ENCODE measurements around the gene FUT9. TPM values are rescaled to one million over a fixed set of nuclear protein-coding genes. Genes with fewer than 3 reads are reported as not detected.

The FUT9 gene
- total and polyA plus RNA-seq, 2 donors, result 0.02 to 0.05 TPM

DNA sequence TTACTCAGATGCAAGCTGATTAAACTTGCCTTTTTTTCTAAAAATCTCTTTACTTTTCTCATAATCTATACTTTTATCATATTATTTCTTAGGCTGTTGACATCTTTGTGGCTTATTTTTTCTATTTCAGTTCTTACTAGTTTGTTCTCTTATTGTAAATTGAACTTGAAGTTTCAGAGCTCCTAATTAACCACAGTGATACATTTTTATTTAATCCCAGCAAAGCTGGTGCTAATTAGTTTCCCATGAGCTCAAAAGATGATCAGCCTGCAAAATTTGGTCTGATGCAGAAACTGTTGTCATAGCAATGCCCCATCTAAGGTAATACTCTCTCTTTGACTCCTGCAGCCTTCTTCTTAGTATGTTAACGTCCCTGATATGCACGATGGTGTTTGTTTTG is 170.3 kb downstream of the FUT9 start:
- H3K27ac ChIP-seq (ENCODE audit: low read depth in 1 of 2, low read length in 1 of 2), result no peak overlapping the region
- H3K4me1 ChIP-seq (ENCODE audit: control insufficient read depth in 2 of 2, insufficient read depth in 2 of 2, low read length in 2 of 2), result no peaks in the 10 kb centered on the region
- no peaks in the 10 kb centered on the region for H3K9me3 ChIP-seq (ENCODE audit: control insufficient read depth in 2 of 2, insufficient read depth in 1 of 2, low read length in 1 of 2)
- no peaks in the 10 kb centered on the region for H3K36me3 ChIP-seq (ENCODE audit: control insufficient read depth in 2 of 2, insufficient read depth in 2 of 2, low read length in 1 of 2)
- 80% methylated on average over 2 of the region's 2 CpGs for WGBS
- DNase-seq (ENCODE audit: low read depth in 6 of 9, low spot score in 9 of 9), result no peak
- H3K4me3 ChIP-seq (ENCODE audit: low read length in 2 of 2), result no peak overlapping the region
- no peaks in the 10 kb centered on the region for H3K27me3 ChIP-seq (ENCODE audit: control insufficient read depth in 2 of 2, insufficient read depth in 1 of 2, low read length in 1 of 2)

DNA sequence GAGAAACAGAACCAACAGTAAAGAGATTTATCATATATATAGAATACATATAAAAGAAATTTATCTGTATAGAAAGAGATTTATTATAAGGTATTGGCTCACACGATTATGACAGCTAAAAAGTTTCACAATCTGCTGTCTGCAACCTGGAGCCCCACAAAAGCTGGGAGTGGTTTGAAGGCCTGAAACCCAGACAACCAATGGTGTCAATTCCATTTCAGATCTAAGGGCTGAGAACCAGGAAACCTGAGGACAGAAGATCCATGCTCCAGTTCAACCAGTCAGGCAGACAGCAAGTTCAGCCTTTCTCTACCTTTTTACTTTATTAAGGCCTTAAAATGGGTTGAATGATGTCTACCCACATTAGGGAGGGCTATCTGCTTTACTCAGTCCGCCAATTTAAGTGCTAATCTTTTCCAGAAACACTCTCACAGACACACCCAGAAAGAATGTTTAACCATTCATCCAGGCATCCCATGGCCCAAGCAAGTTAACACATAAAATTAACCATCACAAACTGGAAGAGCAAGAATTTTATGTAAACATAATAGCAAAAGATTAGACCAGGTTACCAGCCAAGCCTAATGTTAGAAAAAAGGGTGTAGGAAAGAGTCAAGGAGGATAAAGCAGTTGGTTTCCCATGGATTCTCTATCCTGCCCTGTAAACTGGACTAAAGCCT is 170.9 kb downstream of the FUT9 start:
- H3K4me3 ChIP-seq (ENCODE audit: low read length in 2 of 2), result no peak overlapping the region
- no peak for DNase-seq (ENCODE audit: low read depth in 6 of 9, low spot score in 9 of 9)
- H3K9me3 ChIP-seq (ENCODE audit: control insufficient read depth in 2 of 2, insufficient read depth in 1 of 2, low read length in 1 of 2), result no peaks in the 10 kb centered on the region
- no peaks in the 10 kb centered on the region for H3K4me1 ChIP-seq (ENCODE audit: control insufficient read depth in 2 of 2, insufficient read depth in 2 of 2, low read length in 2 of 2)
- H3K27me3 ChIP-seq (ENCODE audit: control insufficient read depth in 2 of 2, insufficient read depth in 1 of 2, low read length in 1 of 2), result no peaks in the 10 kb centered on the region
- H3K27ac ChIP-seq (ENCODE audit: low read depth in 1 of 2, low read length in 1 of 2), result no peak overlapping the region
- WGBS, result 57% methylated on average over 2 of the region's 2 CpGs
- no peaks in the 10 kb centered on the region for H3K36me3 ChIP-seq (ENCODE audit: control insufficient read depth in 2 of 2, insufficient read depth in 2 of 2, low read length in 1 of 2)

DNA sequence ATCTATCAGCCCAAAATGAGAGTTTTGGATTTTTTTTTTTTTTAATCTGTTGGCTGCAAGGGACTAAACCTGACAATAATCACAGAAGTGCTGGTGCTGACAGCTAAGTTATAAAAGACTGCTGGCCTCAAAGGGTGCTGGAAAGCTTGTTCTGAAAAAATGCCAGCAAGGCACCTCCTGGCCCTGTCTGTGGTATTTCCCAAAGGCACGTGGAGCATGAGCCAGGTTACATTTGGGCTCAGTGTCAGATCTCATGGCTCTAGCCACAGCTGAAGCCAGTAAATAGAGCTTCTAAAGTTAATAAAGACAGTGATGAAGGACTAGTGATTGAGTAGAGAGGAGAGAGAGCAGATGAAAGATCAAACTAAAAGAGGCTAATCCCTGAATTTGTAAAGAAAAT is 178.9 kb downstream of the FUT9 start:
- H3K36me3 ChIP-seq (ENCODE audit: control insufficient read depth in 2 of 2, insufficient read depth in 2 of 2, low read length in 1 of 2), result no peaks in the 10 kb centered on the region
- H3K27ac ChIP-seq (ENCODE audit: low read depth in 1 of 2, low read length in 1 of 2), result no peak overlapping the region
- no peak for DNase-seq (ENCODE audit: low read depth in 6 of 9, low spot score in 9 of 9)
- H3K27me3 ChIP-seq (ENCODE audit: control insufficient read depth in 2 of 2, insufficient read depth in 1 of 2, low read length in 1 of 2), result no peaks in the 10 kb centered on the region
- H3K9me3 ChIP-seq (ENCODE audit: control insufficient read depth in 2 of 2, insufficient read depth in 1 of 2, low read length in 1 of 2), result no peaks in the 10 kb centered on the region
- H3K4me3 ChIP-seq (ENCODE audit: low read length in 2 of 2), result no peak overlapping the region
- no peaks in the 10 kb centered on the region for H3K4me1 ChIP-seq (ENCODE audit: control insufficient read depth in 2 of 2, insufficient read depth in 2 of 2, low read length in 2 of 2)
- 50% methylated on average over 1 of the region's 1 CpG for WGBS

DNA sequence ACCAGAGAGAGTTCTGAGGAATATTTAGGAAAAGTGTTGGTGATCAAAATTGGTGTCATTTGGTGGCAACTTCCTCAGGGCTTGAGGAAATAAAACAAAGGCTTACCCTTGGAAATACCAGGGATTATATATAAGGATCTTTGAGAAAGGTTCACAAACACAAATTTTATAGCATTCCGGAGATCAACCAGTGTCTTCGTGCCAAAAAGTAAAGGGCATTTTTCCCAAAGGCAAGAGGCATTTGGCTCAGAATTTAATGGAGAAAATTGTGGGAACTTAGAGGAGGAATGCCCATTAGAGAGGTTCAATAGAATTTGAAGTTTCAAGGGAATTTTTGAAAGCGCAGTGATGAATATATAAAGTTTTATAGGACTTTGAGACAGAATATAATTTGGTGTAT is 179.5 kb downstream of the FUT9 start:
- Histone ChIP-seq H3K4me3 (ENCODE audit: low read length in 2 of 2) (no peak overlapping the region), H3K27me3 (ENCODE audit: control insufficient read depth in 2 of 2, insufficient read depth in 1 of 2, low read length in 1 of 2) (no peaks in the 10 kb centered on the region), H3K36me3 (ENCODE audit: control insufficient read depth in 2 of 2, insufficient read depth in 2 of 2, low read length in 1 of 2) (no peaks in the 10 kb centered on the region), H3K27ac (ENCODE audit: low read depth in 1 of 2, low read length in 1 of 2) (no peak overlapping the region), H3K9me3 (ENCODE audit: control insufficient read depth in 2 of 2, insufficient read depth in 1 of 2, low read length in 1 of 2) (no peaks in the 10 kb centered on the region), H3K4me1 (ENCODE audit: control insufficient read depth in 2 of 2, insufficient read depth in 2 of 2, low read length in 2 of 2) (no peaks in the 10 kb centered on the region)
- DNase-seq (ENCODE audit: low read depth in 6 of 9, low spot score in 9 of 9), result no peak
- WGBS, result 90% methylated on average over 3 of the region's 3 CpGs

DNA sequence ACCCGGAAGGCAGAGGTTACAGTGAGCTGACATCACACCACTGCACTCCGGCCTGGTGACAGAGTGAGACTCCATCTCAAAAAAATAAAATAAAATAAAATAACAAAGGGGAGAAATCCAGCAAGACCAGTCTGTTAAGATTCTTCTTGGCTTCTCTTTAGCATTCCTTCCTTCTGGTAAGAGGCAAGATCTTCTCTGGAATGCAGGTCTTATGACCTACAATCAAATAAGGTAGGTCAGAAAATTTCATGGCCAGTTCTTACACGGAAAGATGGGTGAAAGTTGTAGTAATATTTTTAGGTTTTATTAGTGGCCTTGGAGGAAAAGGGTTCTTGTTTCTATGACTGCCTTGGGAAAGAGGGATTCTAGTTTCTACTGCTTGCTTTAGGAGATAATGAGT is 180.9 kb downstream of the FUT9 start:
- no peak for DNase-seq (ENCODE audit: low read depth in 6 of 9, low spot score in 9 of 9)
- no peaks in the 10 kb centered on the region for H3K36me3 ChIP-seq (ENCODE audit: control insufficient read depth in 2 of 2, insufficient read depth in 2 of 2, low read length in 1 of 2)
- 75% methylated on average over 3 of the region's 3 CpGs for WGBS

DNA sequence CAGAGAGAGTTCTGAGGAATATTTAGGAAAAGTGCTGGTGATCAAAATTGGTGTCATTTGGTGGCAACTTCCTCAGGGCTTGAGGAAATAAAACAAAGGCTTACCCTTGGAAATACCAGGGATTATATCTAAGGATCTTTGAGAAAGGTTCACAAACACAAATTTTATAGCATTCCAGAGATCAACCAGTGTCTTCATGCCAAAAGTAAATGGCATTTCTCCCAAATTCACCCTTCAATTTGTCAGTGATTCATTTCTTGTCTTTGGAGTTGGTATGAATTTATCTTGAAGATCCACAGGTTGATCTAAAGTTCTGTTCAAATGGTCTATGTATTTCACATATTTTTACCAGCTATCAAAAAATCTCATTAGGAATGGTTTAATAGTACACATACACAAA is 181.5 kb downstream of the FUT9 start:
- no peaks in the 10 kb centered on the region for H3K4me1 ChIP-seq (ENCODE audit: control insufficient read depth in 2 of 2, insufficient read depth in 2 of 2, low read length in 2 of 2)
- H3K27ac ChIP-seq (ENCODE audit: low read depth in 1 of 2, low read length in 1 of 2), result no peak overlapping the region
- H3K27me3 ChIP-seq (ENCODE audit: control insufficient read depth in 2 of 2, insufficient read depth in 1 of 2, low read length in 1 of 2), result no peaks in the 10 kb centered on the region
- H3K36me3 ChIP-seq (ENCODE audit: control insufficient read depth in 2 of 2, insufficient read depth in 2 of 2, low read length in 1 of 2), result no peaks in the 10 kb centered on the region
- no peaks in the 10 kb centered on the region for H3K9me3 ChIP-seq (ENCODE audit: control insufficient read depth in 2 of 2, insufficient read depth in 1 of 2, low read length in 1 of 2)
- no peak for DNase-seq (ENCODE audit: low read depth in 6 of 9, low spot score in 9 of 9)
- no peak overlapping the region for H3K4me3 ChIP-seq (ENCODE audit: low read length in 2 of 2)

More for the DNA sequence above, 180.9 kb downstream of the FUT9 start:
- H3K9me3 ChIP-seq (ENCODE audit: control insufficient read depth in 2 of 2, insufficient read depth in 1 of 2, low read length in 1 of 2), result no peaks in the 10 kb centered on the region
- H3K27me3 ChIP-seq (ENCODE audit: control insufficient read depth in 2 of 2, insufficient read depth in 1 of 2, low read length in 1 of 2), result no peaks in the 10 kb centered on the region
- H3K4me1 ChIP-seq (ENCODE audit: control insufficient read depth in 2 of 2, insufficient read depth in 2 of 2, low read length in 2 of 2), result no peaks in the 10 kb centered on the region
- no peak overlapping the region for H3K27ac ChIP-seq (ENCODE audit: low read depth in 1 of 2, low read length in 1 of 2)
- H3K4me3 ChIP-seq (ENCODE audit: low read length in 2 of 2), result no peak overlapping the region

DNA sequence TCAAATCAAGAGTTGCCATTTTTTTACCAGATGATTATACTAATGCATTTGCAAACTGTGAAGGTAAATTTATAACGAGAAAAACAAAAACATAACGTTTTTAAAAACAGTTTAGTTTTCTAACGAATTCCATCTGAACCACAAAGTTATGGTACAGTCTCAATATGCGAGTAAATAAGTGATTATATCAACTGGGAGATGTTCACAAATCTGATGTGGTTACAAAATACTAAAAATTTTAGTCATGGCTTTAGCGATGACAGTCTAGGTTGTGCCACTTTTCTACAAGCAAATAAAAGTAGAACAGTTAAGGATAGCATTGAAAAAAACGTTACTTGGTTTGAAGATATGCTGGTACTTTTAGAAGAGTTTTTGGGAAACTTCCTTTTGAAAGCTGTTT is 186.8 kb downstream of the FUT9 start:
- H3K4me3 ChIP-seq (ENCODE audit: low read length in 2 of 2), result no peak overlapping the region

DNA sequence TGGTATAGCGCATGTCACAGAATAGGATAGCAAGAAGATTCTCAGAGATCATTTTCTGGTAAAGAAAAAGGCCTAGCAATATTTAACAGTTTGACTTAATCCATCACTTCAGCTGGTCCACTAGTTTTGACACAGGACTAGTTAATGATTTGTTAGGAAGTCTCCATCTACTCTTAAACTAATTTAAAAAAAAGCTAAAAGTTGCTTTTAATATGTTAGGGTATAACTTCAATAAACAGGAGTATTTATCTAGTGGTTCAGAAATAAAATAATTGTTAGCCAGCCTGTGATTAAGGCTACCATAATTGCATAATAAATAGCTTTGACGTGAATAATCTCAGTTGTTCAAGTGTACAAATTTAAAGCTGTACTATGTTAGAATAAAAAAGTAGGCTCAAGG is 195.6 kb downstream of the FUT9 start:
- H3K27me3 ChIP-seq (ENCODE audit: control insufficient read depth in 2 of 2, insufficient read depth in 1 of 2, low read length in 1 of 2), result no peaks in the 10 kb centered on the region

More for the DNA sequence above, 186.8 kb downstream of the FUT9 start:
- no peak for DNase-seq (ENCODE audit: low read depth in 6 of 9, low spot score in 9 of 9)
- Histone ChIP-seq H3K4me1 (ENCODE audit: control insufficient read depth in 2 of 2, insufficient read depth in 2 of 2, low read length in 2 of 2) (no peaks in the 10 kb centered on the region), H3K27me3 (ENCODE audit: control insufficient read depth in 2 of 2, insufficient read depth in 1 of 2, low read length in 1 of 2) (no peaks in the 10 kb centered on the region), H3K36me3 (ENCODE audit: control insufficient read depth in 2 of 2, insufficient read depth in 2 of 2, low read length in 1 of 2) (no peaks in the 10 kb centered on the region), H3K9me3 (ENCODE audit: control insufficient read depth in 2 of 2, insufficient read depth in 1 of 2, low read length in 1 of 2) (no peaks in the 10 kb centered on the region), H3K27ac (ENCODE audit: low read depth in 1 of 2, low read length in 1 of 2) (no peak overlapping the region)
- WGBS, result 90% methylated on average over 6 of the region's 6 CpGs

DNA sequence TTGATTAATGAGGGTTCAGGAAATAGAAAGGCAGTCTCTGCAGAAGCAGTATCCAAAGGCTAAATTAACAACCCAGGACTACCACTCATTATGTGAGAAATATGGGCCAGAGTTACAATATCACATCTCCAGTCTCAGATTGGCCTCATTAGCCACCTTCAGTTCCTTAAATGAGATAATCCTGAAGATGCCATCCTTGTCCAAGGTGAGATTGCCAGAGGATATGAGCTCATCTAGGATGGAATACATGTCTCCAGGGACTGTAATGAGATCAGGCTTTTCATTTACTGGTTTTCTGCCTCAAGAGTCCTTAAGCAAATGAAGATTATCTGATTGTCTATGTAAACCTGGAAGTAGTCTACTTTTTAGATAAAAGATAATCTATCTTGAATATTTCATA is 196.3 kb downstream of the FUT9 start:
- no peaks in the 10 kb centered on the region for H3K9me3 ChIP-seq (ENCODE audit: control insufficient read depth in 2 of 2, insufficient read depth in 1 of 2, low read length in 1 of 2)
- H3K4me3 ChIP-seq (ENCODE audit: low read length in 2 of 2), result no peak overlapping the region
- no peaks in the 10 kb centered on the region for H3K36me3 ChIP-seq (ENCODE audit: control insufficient read depth in 2 of 2, insufficient read depth in 2 of 2, low read length in 1 of 2)
- no peaks in the 10 kb centered on the region for H3K27me3 ChIP-seq (ENCODE audit: control insufficient read depth in 2 of 2, insufficient read depth in 1 of 2, low read length in 1 of 2)
- H3K4me1 ChIP-seq (ENCODE audit: control insufficient read depth in 2 of 2, insufficient read depth in 2 of 2, low read length in 2 of 2), result no peaks in the 10 kb centered on the region
- H3K27ac ChIP-seq (ENCODE audit: low read depth in 1 of 2, low read length in 1 of 2), result no peak overlapping the region
- DNase-seq (ENCODE audit: low read depth in 6 of 9, low spot score in 9 of 9), result no peak

More for the DNA sequence above, 195.6 kb downstream of the FUT9 start:
- no peak for DNase-seq (ENCODE audit: low read depth in 6 of 9, low spot score in 9 of 9)
- Histone ChIP-seq H3K36me3 (ENCODE audit: control insufficient read depth in 2 of 2, insufficient read depth in 2 of 2, low read length in 1 of 2) (no peaks in the 10 kb centered on the region), H3K9me3 (ENCODE audit: control insufficient read depth in 2 of 2, insufficient read depth in 1 of 2, low read length in 1 of 2) (no peaks in the 10 kb centered on the region), H3K4me1 (ENCODE audit: control insufficient read depth in 2 of 2, insufficient read depth in 2 of 2, low read length in 2 of 2) (no peaks in the 10 kb centered on the region), H3K27ac (ENCODE audit: low read depth in 1 of 2, low read length in 1 of 2) (no peak overlapping the region), H3K4me3 (ENCODE audit: low read length in 2 of 2) (no peak overlapping the region)
- WGBS, result 94% methylated on average over 2 of the region's 2 CpGs

DNA sequence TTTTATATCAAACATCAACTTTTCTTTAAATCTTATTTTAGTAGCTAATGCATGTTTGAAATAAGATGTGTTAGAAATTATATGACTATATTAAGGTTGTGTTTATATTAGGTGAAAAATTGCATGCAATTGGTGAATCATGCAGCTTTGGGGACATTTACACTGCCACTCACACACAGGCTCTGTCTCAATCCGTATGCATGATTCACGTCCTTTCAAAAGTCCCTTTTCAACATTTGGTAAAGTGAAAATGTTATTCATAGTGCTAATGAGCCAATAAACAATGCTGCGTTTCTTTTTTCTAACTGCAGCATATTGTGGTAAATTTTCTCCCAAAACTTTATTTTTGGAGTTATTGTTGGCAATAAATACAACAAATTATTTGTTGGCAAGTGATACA is 198.0 kb downstream of the FUT9 start:
- Histone ChIP-seq H3K27ac (ENCODE audit: low read depth in 1 of 2, low read length in 1 of 2) (no peak overlapping the region), H3K4me3 (ENCODE audit: low read length in 2 of 2) (no peak overlapping the region), H3K9me3 (ENCODE audit: control insufficient read depth in 2 of 2, insufficient read depth in 1 of 2, low read length in 1 of 2) (no peaks in the 10 kb centered on the region), H3K36me3 (ENCODE audit: control insufficient read depth in 2 of 2, insufficient read depth in 2 of 2, low read length in 1 of 2) (no peaks in the 10 kb centered on the region), H3K4me1 (ENCODE audit: control insufficient read depth in 2 of 2, insufficient read depth in 2 of 2, low read length in 2 of 2) (no peaks in the 10 kb centered on the region), H3K27me3 (ENCODE audit: control insufficient read depth in 2 of 2, insufficient read depth in 1 of 2, low read length in 1 of 2) (no peaks in the 10 kb centered on the region)
- 81% methylated on average over 3 of the region's 3 CpGs for WGBS
- no peak for DNase-seq (ENCODE audit: low read depth in 6 of 9, low spot score in 9 of 9)
